OCI-LY7 (cell line): ENCODE measurements around the gene GNB5.

Experiments used
- EZH2phosphoT487 ChIP-seq: fragments of 200-600 bp; sonication (generic); IDR thresholded peaks from 2 replicates; pipeline ENCODE4 v1.6.1; 2018; ENCODE audit warnings: low read depth, borderline replicate concordance, mild to moderate bottlenecking, mixed run types, antibody characterized with exemption, low read length, moderate library complexity, mixed read lengths
- TF ChIP-seq, protein P1 (sequence below): fragments of 200-600 bp; sonication (generic); conservative IDR thresholded peaks from 2 replicates; pipeline ENCODE4 v1.5.1; 2014; ENCODE audit warnings: mild to moderate bottlenecking, antibody characterized with exemption, low read length, moderate library complexity, mixed read lengths

DNA sequence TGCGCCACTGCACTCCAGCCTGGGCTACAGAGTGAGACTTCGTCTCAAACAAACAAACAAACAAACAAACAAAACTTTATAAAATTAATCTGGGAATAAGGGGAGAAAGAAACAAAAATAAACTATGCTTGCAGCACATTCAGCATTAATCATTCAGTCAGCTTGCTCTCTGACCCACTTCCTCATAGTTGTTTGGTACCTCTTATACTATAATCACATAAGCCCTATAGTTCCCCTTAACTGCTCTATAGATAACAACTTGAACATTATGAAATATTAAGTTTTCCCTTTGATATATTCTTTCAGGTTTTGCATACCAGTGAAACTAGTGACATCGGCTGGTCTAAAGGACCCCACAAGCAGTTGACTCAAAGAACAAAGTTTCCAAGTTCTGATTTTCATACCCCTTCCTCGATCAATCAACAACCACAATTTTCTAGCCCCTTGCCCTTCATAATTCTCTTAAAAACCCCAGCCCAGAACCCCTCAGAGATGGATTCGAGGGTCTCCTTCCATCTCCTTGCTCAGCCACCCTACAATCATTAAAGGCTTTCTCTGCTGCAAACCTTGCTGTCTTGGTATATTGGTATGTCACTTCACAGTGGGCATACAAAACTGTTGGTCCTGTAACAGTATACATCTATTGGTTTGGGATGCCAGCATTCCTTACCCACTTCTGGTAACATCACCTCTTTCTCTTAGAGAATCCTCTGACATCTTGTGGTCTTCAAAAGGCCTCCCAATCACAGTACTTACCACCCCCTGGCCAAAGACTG is 105.0 kb downstream of the GNB5 start:
- TF ChIP-seq, protein P1, sequence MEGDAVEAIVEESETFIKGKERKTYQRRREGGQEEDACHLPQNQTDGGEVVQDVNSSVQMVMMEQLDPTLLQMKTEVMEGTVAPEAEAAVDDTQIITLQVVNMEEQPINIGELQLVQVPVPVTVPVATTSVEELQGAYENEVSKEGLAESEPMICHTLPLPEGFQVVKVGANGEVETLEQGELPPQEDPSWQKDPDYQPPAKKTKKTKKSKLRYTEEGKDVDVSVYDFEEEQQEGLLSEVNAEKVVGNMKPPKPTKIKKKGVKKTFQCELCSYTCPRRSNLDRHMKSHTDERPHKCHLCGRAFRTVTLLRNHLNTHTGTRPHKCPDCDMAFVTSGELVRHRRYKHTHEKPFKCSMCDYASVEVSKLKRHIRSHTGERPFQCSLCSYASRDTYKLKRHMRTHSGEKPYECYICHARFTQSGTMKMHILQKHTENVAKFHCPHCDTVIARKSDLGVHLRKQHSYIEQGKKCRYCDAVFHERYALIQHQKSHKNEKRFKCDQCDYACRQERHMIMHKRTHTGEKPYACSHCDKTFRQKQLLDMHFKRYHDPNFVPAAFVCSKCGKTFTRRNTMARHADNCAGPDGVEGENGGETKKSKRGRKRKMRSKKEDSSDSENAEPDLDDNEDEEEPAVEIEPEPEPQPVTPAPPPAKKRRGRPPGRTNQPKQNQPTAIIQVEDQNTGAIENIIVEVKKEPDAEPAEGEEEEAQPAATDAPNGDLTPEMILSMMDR, result no peak
- TF ChIP-seq EZH2phosphoT487, result no peak
